K562 (cell line): ENCODE results near the gene IGF2BP3. TPM values are rescaled to one million over a fixed set of nuclear protein-coding genes. Genes with fewer than 3 reads are reported as not detected.

Experiments used
- ATAC-seq: fragments of 200-7000 bp; cut with Tn5 transposase; 3 replicates; pipeline ENCODE4 v1.9.1; 2020; ENCODE audit warnings: moderate library complexity
- BruUV-seq: library from RNA; stranded (reverse); fragments of 400-500 nt; replicated peaks from 2 replicates; lab custom pipeline; 2021; lab: Mats Ljungman, UMichigan
- CTCF ChIA-PET: fragments of 300-600 bp; formaldehyde crosslinking; extraction: SDS; loops from one replicate; lab custom pipeline; 2021; ENCODE audit warnings: low intra/inter-chr PET ratio; lab: Yijun Ruan, JAX
- POLR2A ChIA-PET: fragments of 300-600, 350-650 bp; sonication (Branson Sonifier 250); formaldehyde crosslinking; extraction: SDS; loops from one replicate; lab custom pipeline; 2021; ENCODE audit warnings: antibody characterized with exemption, inconsistent platforms; lab: Yijun Ruan, JAX
- DNase-seq, 4 experiments: peaks; one replicate each; pipeline versions ENCODE4 v3.0.0 to v3.0.0-alpha.2; 2011 to 2018; ENCODE audit warnings: low spot score in 3 of 4, mixed read lengths in 3 of 4; ENCODE audit errors: extremely low read depth in 1 of 4
- FAIRE-seq: peaks from 2 replicates; lab custom pipeline; 2011; peaks lifted over from hg19 to GRCh38; lab: Jason Lieb, UNC
- H2AFZ ChIP-seq: 2 replicates; pipeline ENCODE4 v1.6.0; 2011; ENCODE audit warnings: low read depth, low read length, control low read depth, inconsistent platforms
- H3K27ac ChIP-seq: fragments of 200-600 bp; 3 replicates; pipeline ENCODE4 v1.8.0; 2011; ENCODE audit warnings: low read depth, mild to moderate bottlenecking, control low read depth, inconsistent platforms, low read length, moderate library complexity, mixed read lengths; ENCODE audit errors: extremely low read depth
- H3K27me3 ChIP-seq, 2 experiments: fragments of 300-600 bp in 1 of 2; 2 replicates in 1 of 2; 3 replicates in 1 of 2; pipeline versions ENCODE4 v1.6.0 to v1.8.0; 2011; ENCODE audit warnings: inconsistent platforms in 2 of 2, low read length in 2 of 2, mild to moderate bottlenecking in 1 of 2, mixed read lengths in 1 of 2, moderate library complexity in 1 of 2; ENCODE audit not compliant: control insufficient read depth in 2 of 2, insufficient read depth in 2 of 2
- H3K36me3 ChIP-seq: fragments of 300-600 bp; 3 replicates; pipeline ENCODE4 v1.8.0; 2011; ENCODE audit warnings: mild to moderate bottlenecking, low read length, inconsistent platforms; ENCODE audit not compliant: control insufficient read depth, insufficient read depth
- H3K4me1 ChIP-seq, 2 experiments: fragments of 200-600 bp in 1 of 2; replicated peaks in 1 of 2; 2 replicates in 1 of 2; 3 replicates in 1 of 2; pipeline versions ENCODE4 v1.5.1 to v1.8.0; 2011; ENCODE audit warnings: inconsistent platforms in 2 of 2, low read length in 2 of 2, mild to moderate bottlenecking in 1 of 2, mixed read lengths in 1 of 2, moderate library complexity in 1 of 2; ENCODE audit not compliant: control insufficient read depth in 2 of 2, insufficient read depth in 2 of 2
- H3K4me2 ChIP-seq: 2 replicates; pipeline ENCODE4 v1.6.1; 2011; ENCODE audit warnings: low read length, control low read depth, inconsistent platforms, mixed read lengths; ENCODE audit not compliant: insufficient read depth
- H3K4me3 ChIP-seq: fragments of 200-600 bp; sonication (generic), shearing (Covaris generic); 2 replicates; pipeline ENCODE4 v1.5.1; 2016; ENCODE audit warnings: control low read depth, inconsistent platforms
- H3K79me2 ChIP-seq: fragments of 200-600 bp; 3 replicates; pipeline ENCODE4 v1.8.0; 2011; ENCODE audit warnings: low read length, inconsistent platforms; ENCODE audit not compliant: control insufficient read depth, insufficient read depth
- H3K9ac ChIP-seq, 2 experiments: 2 replicates each; pipeline versions ENCODE4 v1.6.0 to v1.6.1; 2011; ENCODE audit warnings: low read depth in 2 of 2, low read length in 2 of 2, control low read depth in 1 of 2, inconsistent platforms in 1 of 2, mild to moderate bottlenecking in 1 of 2, mixed read lengths in 1 of 2; ENCODE audit not compliant: insufficient read depth in 1 of 2
- H3K9me1 ChIP-seq: one replicate; pipeline ENCODE4 v1.6.0; 2011; ENCODE audit warnings: inconsistent platforms, mild to moderate bottlenecking, low read length, moderate library complexity; ENCODE audit not compliant: control insufficient read depth, insufficient read depth
- H3K9me3 ChIP-seq: replicated peaks from 2 replicates; pipeline ENCODE4 v1.5.1; 2011; ENCODE audit warnings: low read depth, low read length, inconsistent platforms; ENCODE audit not compliant: control insufficient read depth, insufficient read depth
- H4K20me1 ChIP-seq: replicated peaks from 2 replicates; pipeline ENCODE4 v1.6.1; 2011; ENCODE audit warnings: low read length, inconsistent platforms, mixed read lengths; ENCODE audit not compliant: control insufficient read depth, insufficient read depth
- CBX5 ChIP-seq: IDR thresholded peaks from 2 replicates; pipeline ENCODE4 v1.6.1; 2014; ENCODE audit warnings: low read depth, borderline replicate concordance
- IRF2 ChIP-seq: sonication (generic); formaldehyde crosslinking; IDR thresholded peaks from 2 replicates; pipeline ENCODE4 v1.8.1; 2022; ENCODE audit warnings: mild to moderate bottlenecking, missing genetic modification reagents
- MCM5 ChIP-seq: fragments of 450-650 bp; IDR thresholded peaks from 2 replicates; pipeline ENCODE4 v1.6.1; 2016; ENCODE audit warnings: low read depth
- RFX5 ChIP-seq: IDR thresholded peaks from 2 replicates; pipeline ENCODE4 v1.6.1; 2011; ENCODE audit warnings: low read depth, mild to moderate bottlenecking, improper control_type of control experiment, low read length
- SMC3 ChIP-seq: conservative IDR thresholded peaks from 2 replicates; pipeline ENCODE4 v1.6.1; 2011; ENCODE audit warnings: low read depth, low read length, improper control_type of control experiment; ENCODE audit not compliant: insufficient read depth
- TAL1 ChIP-seq: fragments of 450-650 bp; IDR thresholded peaks from 2 replicates; pipeline ENCODE4 v1.6.1; 2016; ENCODE audit warnings: mild to moderate bottlenecking
- ZBTB7A ChIP-seq: IDR thresholded peaks from 2 replicates; pipeline ENCODE4 v1.6.1; 2011; ENCODE audit warnings: low read depth, mild to moderate bottlenecking, low read length, moderate library complexity, borderline replicate concordance; ENCODE audit not compliant: control insufficient read depth
- ZNF324 ChIP-seq: fragments of 250-450 bp; sonication (Bioruptor Pico); IDR thresholded peaks from 2 replicates; pipeline ENCODE4 v1.4.0; 2020; ENCODE audit warnings: mild to moderate bottlenecking
- WGBS: fragments of 100-300 bp; shearing (Covaris generic); methylation state at CpG from one replicate; pipeline ENCODE4 v1.1.6; 2016; ENCODE audit warnings: low coverage, mixed read lengths; ENCODE audit not compliant: insufficient coverage; ENCODE audit errors: missing lambda C conversion rate; 5-methylcytosine and 5-hydroxymethylcytosine counted together
- in situ Hi-C: fragments of 300-500 bp; cut with MboI; formaldehyde crosslinking; loops from 4 replicates; pipeline ENCODE4 v1.15.0; 2018; ENCODE audit warnings: inconsistent platforms, mixed read lengths
- intact Hi-C: fragments of 100-400 bp; cut with micrococcal nuclease; formaldehyde crosslinking; loops from 2 replicates; pipeline ENCODE4 v1.14.2; 2022
- polyA plus RNA-seq, 8 experiments: library from polyadenylated mRNA; depleted of rRNA in 4 of 8; stranded (reverse) in 5 of 8; unstranded in 3 of 8; fragments of >200 nt; fragmentation: Nextera tagmentation in 2 of 8; fragmentation: Illumina TruSeq in 1 of 8; extraction: Ambion mirVana in 2 of 8; extraction: Trizol in 1 of 8; gene quantifications; 2 replicates each; pipeline versions ENCODE4 v1.2.1 to v1.2.3, GENCODE V29; 2011 to 2014; ENCODE audit warnings: inconsistent platforms in 1 of 8, missing spikeins in 1 of 8
- total RNA-seq, 7 experiments: library from RNA; depleted of rRNA in 6 of 7; stranded (reverse); fragments of >200 nt in 6 of 7; fragmentation: Illumina TruSeq in 2 of 7; extraction: Trizol in 2 of 7; gene quantifications; 2 replicates each; pipeline versions ENCODE4 v1.2.1 to v1.2.3, GENCODE V29; 2011 to 2021; ENCODE audit warnings: low replicate concordance in 1 of 7

IGF2BP3 gene
- total and polyA plus RNA-seq, 9 of the 15 experiments (the other 6 are each of a cell fraction or from before 2014, with no cell fraction given): 8.4 to 88.1 (median 61.2) TPM

- Histone ChIP-seq H3K9ac (no peak overlapping the region), H3K9me1 (no peaks in the 10 kb centered on the region), H3K27ac (no peak overlapping the region), H3K4me1 (no peaks in the 10 kb centered on the region; a peak in 1 of 5 replicates), H3K79me2 (no peaks in the 10 kb centered on the region), H3K4me3 (no peak overlapping the region), H3K27me3 (no peaks in the 10 kb centered on the region), H4K20me1 (no peaks in the 10 kb centered on the region), H2AFZ (peak overlapping the region; percentile 26; the same call in 1 of the 2 replicates), H3K4me2 (no peak overlapping the region), H3K36me3 (no peaks in the 10 kb centered on the region), H3K9me3 (no peaks in the 10 kb centered on the region)
- no peak for ATAC-seq
- DNase-seq: no peak
- ChIA-PET POLR2A (interaction anchor here (0.5 kb wide), 1 partner anchor 334 kb away, joined by 3 read pairs; no protein-coding TSS in a partner anchor), CTCF (no interaction called here)
- WGBS: 51% methylated on average over 2 of the region's 4 CpGs
- no TSS peak for BruUV-seq
- intact Hi-C loops (no loop called here), in situ Hi-C loops (no loop called here)
- TF ChIP-seq IRF2 (CRISPR knock-in tag): no peak
- TF ChIP-seq SMC3: no peak
- no peak for TF ChIP-seq ZBTB7A
- no peak for TF ChIP-seq TAL1
- no peak for TF ChIP-seq ZNF324 (CRISPR knock-in tag)
- no peak for TF ChIP-seq RFX5
- TF ChIP-seq MCM5: no peak
- TF ChIP-seq CBX5: no peak
- FAIRE-seq: no peak
These were observed 187.2 kb downstream of the IGF2BP3 start for GRCh38 chr7:23283086-23283485.
